VCaP (cell line): ENCODE measurements around the gene ARL8B.

Source experiments
- H3K27ac ChIP-seq: fragments of 450-650 bp; 2 replicates; pipeline ENCODE4 v1.5.1; 2017
- CTCF ChIP-seq: fragments of 450-650 bp; conservative IDR thresholded peaks from 2 replicates; pipeline ENCODE4 v1.5.1; 2017; ENCODE audit warnings: mild to moderate bottlenecking, moderate library complexity

ARL8B gene

GRCh38 chr3:5220193-5220592 is 98.1 kb downstream of the ARL8B start:
- no peak overlapping the region for H3K27ac ChIP-seq
- no peak for TF ChIP-seq CTCF

- TF ChIP-seq CTCF: no peak
- H3K27ac ChIP-seq: peak overlapping the region; percentile 64
These were observed 98.8 kb downstream of the ARL8B start for GRCh38 chr3:5220667-5221431.

GRCh38 chr3:5221701-5222100 is 99.6 kb downstream of the ARL8B start:
- peak overlapping the region; percentile 64 for H3K27ac ChIP-seq
- TF ChIP-seq CTCF: no peak

- no peak for TF ChIP-seq CTCF
- H3K27ac ChIP-seq: peak overlapping the region; percentile 64
These were observed 100.4 kb downstream of the ARL8B start for GRCh38 chr3:5222283-5223005.

GRCh38 chr3:5226783-5227182 is 104.7 kb downstream of the ARL8B start:
- peak; percentile 76 for TF ChIP-seq CTCF

GRCh38 chr3:5227812-5228211 is 105.7 kb downstream of the ARL8B start:
- H3K27ac ChIP-seq: peak overlapping the region; percentile 41; the same call in 1 of the 2 replicates
- no peak for TF ChIP-seq CTCF

More at GRCh38 chr3:5226783-5227182, 104.7 kb downstream of the ARL8B start:
- H3K27ac ChIP-seq: peak overlapping the region; percentile 41; the same call in 1 of the 2 replicates

GRCh38 chr3:5229414-5229813 is 107.3 kb downstream of the ARL8B start:
- no peak for TF ChIP-seq CTCF
- H3K27ac ChIP-seq: no peak overlapping the region
